ENCODE results near the gene RALGPS1.
"Not testable (repeated sequence)": the region's sequence is repeated elsewhere in the genome, so short reads cannot be mapped to it uniquely, and the experiment has no call there.

RALGPS1 gene

DNA sequence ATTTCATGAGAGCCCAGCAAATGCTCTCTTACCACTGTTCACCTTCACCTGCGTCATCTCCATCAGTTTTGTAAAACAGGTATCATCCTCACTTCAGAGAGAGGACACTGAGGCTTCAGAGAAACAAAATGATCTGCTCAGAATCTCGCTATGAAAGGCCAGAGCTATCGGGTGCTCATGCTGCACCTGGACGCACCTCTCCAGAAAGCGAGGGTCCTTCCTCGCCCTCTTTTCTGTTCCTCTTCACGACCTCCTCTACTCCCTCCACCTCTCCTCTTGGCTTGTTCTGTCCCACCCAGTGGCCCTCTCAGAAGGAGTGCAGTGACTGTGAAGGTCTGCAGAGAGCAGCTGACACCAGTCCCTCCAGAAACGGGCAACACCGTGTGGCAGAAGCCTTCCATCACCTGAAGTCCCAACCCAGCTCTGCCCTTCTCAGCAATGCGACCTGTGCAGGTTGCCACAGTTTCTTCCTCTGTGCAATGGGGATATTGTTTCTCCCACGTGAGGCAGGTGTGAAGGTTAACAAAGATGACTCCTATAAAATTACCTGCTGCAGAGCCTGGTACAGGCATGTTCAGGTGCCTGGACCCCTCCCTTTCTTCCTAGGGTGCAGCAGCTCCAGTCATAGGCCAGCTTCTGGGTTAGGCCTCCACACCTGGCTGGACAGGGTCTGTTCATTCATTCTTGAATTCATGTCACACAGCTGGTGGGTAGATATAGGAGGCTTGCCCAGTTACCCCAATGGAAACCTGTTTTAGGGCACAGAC, 253.2 kb downstream of the RALGPS1 start:
- in situ Hi-C loops (cut with MboI; ENCODE audit: low sequenced_read_pairs): no loop called here

DNA sequence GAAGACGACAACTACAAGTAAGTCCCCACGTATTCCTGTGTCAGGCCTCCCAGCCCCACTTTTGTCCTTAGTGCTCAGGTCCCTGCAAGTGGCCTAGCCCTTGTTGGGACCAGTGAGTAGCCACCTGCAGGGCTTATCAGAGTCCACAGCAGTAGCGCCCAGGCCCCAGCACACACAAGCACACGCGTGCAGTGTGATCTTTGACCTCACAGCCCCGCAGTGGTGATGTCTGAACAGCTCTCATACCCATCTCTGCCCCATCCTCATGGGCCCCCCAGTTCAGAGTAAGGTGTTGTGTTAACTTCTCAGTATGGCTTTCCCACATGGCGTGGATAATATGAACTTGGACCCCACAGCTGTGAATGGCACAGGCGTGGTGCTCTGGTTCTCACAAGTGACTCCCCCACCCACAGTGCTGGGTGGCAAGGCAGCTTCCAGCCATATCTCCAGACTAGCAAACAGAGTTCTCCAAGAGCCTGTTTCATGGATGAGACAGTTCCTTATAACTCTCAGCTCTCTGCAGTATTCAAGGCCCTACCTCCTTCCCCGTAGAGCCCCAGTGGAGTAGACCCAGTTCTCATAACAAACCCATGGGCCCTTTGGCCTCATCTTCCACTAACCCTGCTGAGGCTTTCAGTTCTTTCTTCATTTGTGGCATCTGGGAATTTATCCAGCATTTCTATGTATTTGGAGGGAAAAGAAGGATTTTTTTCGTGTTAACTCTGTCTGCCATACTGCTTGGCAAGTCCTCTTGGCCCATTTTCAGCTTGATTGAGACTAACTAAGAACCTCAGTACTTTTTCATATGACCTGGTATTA, 254.4 kb downstream of the RALGPS1 start:
- in situ Hi-C loops (cut with MboI; ENCODE audit: low sequenced_read_pairs): no loop called here

DNA sequence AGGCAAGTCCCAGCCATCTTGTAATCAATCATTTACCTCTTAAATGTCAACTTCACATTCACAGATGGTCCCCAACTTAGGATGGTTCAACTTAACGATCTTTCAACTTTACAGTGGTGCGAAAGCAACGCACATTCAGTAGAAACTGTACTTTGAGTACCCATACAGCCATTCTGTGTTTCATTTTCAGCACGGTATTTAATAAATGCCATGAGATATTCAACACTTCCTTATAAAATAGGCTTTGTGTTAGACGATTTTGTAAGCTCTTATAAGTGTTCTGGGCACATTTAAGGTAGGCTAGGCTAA, 254.9 kb downstream of the RALGPS1 start:
- in situ Hi-C loops (cut with MboI; ENCODE audit: low sequenced_read_pairs): no loop called here

DNA sequence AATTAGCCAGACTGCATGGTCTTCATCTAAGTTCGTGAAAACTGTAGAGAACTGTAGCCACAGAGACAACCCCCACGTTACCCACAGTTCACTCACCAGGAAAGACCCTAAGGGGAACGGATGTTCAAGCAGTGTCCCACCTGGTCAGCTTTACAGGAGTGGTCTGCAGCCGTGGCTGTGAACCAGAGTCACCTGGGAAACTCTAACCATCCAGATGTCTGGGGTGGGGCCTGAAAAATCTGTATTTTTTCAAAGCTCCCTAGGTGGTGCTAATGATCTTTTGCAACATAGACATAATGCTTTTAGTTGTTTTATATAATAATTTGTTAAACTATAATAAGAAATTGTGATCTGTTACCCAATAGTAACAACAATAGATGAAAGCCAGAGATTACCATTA, 255.5 kb downstream of the RALGPS1 start:
- in situ Hi-C loops (cut with MboI; ENCODE audit: low sequenced_read_pairs): no loop called here

DNA sequence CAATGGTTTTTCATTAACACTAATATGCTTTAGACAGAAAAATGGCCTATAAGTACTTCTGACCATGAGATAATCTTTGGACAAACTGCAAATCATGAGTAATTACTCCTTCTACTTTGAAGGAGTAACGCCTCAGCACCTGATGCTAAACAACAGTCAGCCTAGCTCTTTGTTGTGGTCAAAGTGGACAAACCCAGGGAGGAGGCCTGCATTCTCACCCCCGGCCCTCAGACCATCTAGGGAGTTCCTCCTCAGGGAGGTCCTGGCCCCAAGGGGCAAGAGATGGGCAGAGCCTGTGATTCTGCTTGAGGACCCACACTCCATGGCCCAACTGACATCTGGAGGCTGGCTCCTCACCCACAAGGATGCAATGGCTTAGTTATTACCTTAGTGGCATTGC, 256.1 kb downstream of the RALGPS1 start:
- in situ Hi-C loops (cut with MboI; ENCODE audit: low sequenced_read_pairs): no loop called here

DNA sequence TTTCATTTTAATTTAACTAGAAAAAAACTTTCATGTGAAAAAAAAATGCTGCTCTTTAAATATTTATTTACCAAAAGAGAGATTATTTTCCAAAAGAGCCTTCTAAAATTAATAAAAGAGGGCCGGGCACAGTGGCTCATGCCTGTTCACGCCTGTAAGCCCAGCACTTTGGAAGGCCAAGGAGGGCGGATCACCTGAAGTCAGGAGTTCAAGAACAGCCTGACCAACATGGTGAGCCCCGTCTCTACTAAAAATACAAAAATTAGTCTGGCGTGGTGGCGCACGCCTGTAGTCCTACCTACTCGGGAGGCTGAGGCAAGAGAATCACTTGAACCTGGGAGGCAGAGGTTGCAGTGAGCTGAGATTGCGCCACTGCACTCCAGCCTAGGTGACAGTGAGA, 256.8 kb downstream of the RALGPS1 start:
- in situ Hi-C loops (cut with MboI; ENCODE audit: low sequenced_read_pairs): not testable (repeated sequence)

DNA sequence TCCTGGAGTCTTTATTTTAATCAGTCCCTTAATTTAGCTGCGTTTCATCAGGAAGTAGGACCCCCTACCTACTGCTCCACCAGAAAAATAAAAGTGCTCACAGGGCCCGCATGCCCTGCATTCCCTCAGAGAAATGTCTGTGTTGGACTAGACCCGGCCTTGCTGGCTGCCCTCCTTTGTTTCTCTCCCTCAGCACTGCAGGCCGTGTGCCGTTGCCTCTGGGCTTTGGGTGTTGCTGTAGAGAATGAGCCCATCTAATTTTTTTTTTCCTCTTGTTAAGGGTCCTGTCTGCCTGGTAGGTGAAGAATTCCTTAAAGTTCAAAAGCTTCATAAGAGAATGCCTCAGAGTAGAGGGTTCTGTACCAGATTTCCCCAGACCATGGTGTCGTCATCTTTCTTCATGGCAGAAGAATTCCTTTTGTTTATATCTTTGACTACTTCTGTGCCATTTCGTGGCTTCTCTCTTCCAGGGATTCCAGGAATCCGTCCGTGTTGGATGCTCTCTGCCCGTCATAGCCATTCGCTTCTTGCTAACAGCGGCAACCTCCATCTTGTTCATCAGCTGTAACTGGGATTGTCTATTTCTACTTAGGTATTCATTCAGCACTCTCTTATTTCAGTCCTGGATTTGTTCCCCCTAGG, 257.6 kb downstream of the RALGPS1 start:
- in situ Hi-C loops (cut with MboI; ENCODE audit: low sequenced_read_pairs): no loop called here

DNA sequence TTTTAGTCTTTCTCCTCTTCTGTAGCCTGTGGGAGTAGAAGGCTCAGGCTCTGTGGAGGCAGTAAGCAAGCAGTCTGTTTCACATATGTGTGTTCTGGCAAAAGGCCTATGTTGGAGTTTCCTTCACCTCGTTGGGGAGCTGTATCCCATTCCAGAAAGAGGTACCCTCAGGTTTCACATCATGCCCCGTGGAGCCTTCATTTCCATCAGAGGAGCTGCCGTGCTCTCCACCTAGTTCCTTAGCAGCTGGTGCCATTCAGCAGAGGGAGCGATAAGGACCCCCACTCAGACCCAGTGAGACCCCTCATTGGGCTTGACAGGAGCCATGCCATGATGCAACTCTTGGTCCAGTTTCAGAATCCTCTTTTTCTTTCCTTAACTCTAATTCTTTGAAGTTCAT, 258.5 kb downstream of the RALGPS1 start:
- in situ Hi-C loops (cut with MboI; ENCODE audit: low sequenced_read_pairs): no loop called here

DNA sequence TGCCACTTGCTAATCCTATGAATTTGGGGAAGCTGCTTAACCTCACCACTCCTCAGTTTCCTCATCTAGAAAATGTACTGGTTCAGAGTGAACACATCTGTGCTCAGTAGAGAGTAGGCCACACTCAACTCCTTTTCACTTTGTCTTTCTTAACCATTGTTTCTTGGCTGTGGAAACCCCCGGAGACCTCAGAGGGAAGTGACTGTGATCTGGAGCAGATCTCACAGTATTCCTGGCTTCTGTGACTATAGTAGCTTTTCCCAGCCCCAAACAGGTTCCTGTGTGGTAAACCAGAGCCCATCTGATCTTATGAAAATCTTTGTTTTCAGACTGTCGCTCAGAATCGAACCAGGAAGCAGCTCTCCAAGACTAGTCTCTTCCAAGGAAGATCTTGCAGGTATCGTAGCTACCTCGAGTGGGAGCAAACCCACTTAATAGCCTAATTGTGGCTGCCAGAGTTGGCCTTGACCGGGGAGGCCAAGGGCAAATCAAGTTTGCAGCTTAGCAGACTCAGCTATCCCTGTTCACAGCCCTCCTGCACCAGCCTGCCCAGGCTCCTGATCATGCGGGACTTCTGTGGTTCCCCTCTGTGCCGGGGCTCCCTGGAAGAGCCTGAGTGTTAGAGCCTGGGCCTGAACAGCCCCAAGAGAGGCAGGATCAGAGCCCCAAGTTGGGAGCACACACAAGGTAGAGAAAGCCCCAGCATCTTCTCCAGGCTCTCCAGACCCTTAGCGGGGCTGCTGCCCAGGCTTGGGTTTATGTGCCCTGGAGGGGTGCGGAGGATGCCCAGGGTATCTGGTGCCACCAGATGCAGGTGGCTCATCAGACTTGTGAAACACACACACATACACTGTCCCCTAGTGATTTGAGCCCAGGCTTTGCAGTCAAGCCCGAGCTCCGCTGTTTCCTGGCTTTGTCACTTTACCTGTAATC, 260.1 kb downstream of the RALGPS1 start:
- in situ Hi-C loops (cut with MboI; ENCODE audit: low sequenced_read_pairs): no loop called here

DNA sequence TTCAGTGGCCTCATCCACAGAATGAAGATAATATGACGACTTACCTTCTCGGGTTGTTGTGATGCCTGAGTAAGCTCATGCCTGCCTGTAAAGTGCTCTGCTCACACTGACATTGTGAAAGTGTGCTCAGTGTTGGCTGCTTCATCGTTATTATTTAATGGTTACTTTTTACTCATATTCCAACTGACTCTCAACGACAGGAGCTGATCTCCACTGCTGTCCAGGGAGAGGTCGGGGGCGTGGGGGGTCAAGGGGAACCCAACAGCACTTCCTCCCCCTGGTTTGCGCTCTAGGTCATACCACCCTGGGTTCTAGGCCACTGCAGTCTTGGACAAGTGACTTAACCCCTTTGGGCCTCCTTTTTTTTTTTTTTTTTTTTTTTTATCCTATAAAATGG, 260.7 kb downstream of the RALGPS1 start:
- in situ Hi-C loops (cut with MboI; ENCODE audit: low sequenced_read_pairs): no loop called here

DNA sequence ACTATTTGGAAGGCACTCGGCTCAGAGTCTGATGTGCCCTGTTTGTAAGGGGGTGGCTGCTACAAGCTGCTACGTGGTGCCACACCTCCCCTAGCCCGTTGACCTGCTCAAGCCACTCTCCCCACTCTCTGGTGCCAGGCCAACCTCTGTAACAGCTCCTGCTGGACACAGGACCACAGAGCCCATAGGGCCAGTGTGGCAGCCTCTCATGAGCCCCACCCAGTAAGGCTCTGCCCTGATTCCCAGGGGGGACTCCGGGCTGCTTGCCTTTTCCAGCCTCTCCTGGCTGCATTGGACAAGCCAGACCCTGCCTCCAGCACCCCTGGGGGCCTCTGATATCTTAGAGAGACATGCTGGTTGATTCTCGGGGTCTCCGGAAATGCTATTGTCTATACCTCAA, 261.2 kb downstream of the RALGPS1 start:
- in situ Hi-C loops (cut with MboI; ENCODE audit: low sequenced_read_pairs): no loop called here

DNA sequence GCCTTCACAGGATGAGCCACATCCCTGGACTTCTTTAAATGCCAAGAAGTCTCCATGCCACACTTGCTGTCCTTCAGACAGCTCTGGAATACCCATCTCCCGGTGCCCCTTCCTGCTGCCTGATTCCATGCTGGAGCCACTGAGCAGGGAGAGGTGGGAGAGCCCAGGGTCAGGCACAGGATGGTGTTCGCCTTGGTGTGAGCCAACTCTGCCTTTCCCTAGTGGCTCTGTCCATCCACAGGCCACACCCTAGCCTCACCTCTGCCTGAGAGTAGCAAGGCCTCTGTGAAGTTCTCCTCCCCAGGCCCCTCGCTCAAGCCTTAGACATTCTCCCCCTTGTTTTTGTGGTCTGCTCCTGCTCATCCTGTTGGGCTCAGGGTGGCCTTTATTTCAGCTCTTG, 262.0 kb downstream of the RALGPS1 start:
- in situ Hi-C loops (cut with MboI; ENCODE audit: low sequenced_read_pairs): no loop called here

DNA sequence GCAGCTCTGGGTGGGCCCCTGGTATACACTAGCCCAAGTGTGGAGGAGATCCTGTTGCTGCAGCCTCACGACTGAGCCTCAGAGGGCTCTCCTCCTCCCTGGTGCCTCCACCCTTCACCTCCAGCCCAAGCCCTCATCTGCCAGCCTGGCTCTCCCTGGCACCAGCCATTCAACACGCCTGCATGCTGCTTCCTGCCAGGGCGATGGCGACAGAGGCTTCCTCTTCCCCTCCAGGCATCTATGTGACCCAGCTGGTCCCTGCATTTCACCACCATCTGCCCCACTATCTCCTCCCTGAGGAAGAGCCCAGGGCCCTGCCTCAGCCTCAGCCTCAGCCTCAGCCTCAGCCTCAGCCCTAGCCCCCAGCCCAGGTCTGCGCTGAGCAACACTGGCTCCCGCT, 262.6 kb downstream of the RALGPS1 start:
- in situ Hi-C loops (cut with MboI; ENCODE audit: low sequenced_read_pairs): no loop called here

DNA sequence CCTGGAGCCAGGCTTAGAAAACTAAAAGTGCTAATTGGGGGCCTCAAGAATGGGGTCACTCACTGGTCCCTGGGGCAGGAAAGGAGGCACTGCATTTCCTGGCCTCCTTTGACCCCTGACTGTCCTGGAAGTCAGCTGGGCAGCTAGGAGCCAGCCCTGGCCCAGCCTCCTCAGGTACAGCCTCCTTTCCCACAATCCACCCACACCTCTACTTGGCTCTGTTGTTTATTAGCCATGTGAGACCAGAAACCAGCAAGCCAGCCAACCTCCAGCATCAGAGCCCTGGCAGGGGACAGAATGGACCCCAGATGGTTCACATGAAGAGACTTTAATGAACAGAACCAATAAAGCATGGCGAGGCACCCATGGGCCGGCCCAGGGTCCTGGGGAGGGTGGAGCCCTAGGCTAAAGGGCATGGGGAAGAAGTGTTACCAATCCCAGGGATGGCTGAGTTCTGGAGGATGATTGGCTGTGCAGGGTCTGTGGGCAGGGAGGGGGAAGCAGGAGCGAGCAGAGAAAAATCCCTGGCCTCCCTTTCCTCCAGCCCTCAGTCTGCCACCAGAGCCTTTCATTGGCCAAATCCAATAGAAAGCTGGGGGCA, 263.2 kb downstream of the RALGPS1 start:
- in situ Hi-C loops (cut with MboI; ENCODE audit: low sequenced_read_pairs): no loop called here

DNA sequence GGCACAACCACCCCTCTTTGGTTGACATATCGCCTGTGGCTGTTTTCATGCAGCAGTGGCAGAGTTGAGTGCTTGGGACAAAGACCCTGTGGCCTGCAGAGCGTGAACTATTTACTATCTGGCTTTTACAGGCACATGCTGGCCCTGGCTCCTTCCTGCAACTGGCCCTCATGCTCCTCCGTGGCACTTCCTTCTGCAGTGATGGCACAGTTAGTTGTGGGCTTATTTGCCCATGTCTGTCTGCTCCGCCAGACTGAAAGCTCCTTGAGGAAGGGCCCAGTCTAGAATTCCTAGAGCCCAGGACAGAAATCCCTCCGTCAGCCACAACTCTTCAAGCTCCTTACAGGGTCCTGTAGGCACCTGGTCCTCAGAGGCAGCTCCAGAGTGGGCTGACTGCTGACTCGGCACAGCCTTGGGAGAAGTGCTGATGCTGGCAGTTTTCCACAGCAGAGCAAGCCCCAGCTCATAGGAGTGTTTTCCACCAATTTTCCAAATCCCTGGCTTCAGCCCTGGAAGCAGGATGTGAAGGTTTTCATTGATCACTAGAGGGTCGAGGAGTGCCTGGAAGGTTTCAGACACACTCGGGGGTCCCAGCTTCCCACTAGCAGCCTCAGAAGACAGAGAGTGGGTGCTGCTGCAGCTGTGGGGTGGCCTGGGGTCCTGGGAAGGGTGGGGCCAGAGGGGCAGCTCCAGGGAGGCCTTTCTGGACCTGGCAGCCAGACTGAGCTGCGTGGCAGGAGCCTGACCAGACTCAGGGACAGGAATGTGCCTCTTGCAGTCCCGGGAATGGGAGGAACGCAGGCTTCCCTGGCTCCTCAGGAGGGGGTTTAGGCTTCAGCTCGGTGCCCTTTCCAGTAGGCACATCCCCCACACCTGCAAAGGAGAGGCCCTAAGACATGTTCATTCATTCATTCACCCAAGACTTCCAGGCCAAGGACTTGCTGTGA, 264.4 kb downstream of the RALGPS1 start:
- in situ Hi-C loops (cut with MboI; ENCODE audit: low sequenced_read_pairs): no loop called here

DNA sequence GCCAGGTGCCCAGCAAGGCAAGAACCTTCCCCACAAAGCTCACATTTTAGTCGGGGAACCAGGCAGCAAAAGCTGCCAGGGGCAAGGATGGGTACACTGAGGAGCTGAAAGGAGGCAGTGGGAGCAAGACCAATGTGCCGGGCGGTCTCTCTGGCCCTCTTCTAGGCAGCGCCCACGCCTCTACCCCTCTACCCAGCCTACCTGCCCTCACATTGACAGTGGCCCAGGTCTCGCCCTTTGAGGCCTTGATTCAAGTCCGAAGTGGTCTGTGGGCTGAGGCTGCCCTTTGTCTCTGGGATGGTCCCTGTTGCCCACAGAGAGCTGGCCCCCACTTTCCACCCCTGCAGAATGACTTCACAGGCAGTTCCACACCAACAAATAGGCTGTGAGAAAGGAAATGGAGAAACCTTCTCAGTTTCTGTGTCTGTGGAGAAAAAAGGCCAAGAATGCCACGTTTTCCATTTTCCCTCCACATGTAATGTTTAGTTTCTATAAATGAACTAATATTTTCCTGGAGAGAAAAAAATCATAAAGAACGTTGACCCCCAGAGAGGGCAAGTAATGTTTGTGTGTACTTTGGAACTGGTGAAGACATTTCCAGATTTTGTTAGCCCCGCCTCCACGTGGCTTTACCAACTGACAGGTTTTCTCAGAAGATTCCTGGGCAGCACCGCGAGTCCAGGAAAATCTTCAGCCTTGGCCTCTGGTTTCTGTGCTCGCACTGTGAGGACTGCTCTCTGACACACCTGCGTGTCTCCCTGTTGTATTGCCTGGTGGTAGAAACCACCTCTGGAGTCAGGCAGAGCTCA, 265.3 kb downstream of the RALGPS1 start:
- in situ Hi-C loops (cut with MboI; ENCODE audit: low sequenced_read_pairs): no loop called here

DNA sequence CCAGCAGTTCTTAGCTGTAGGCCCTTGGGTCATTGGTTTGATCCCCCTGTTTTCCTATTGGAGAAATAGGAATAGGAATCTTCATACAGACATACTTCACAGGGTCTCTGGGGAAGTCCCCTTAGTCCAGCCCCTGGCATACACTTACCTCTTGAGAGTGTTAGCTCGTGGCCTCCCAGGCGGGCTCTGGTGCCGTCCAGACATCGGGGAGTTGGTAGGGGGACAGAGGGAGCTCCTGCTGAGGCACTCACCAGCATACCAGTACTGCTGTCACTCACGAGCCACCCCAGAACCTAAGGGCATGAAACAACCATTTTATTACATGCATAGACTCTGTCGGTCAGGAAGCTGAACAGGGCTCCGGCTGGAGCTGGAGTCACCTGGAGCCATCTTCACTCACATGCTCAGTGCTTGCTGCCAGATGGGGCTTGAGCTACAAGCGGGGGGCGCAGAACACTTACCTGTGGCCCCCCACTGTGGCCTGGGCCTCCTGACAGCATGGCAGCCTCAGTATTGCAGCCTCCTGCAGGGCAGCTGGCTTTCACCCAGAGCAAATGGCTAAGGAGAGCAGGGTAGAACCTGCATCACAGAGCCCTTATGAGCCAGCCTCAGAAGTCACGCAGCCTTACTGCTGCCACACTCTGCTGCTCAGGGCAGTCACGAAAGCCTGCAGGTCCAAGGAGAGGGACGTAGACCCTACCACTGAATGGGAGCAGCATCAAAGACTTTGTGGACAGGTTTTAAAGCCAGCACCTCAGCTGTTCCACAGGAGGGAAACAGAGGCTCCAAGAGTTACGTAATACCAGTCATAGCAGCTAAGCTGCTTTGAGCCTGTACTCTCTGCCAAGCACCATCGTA, 266.1 kb downstream of the RALGPS1 start:
- in situ Hi-C loops (cut with MboI; ENCODE audit: low sequenced_read_pairs): no loop called here

DNA sequence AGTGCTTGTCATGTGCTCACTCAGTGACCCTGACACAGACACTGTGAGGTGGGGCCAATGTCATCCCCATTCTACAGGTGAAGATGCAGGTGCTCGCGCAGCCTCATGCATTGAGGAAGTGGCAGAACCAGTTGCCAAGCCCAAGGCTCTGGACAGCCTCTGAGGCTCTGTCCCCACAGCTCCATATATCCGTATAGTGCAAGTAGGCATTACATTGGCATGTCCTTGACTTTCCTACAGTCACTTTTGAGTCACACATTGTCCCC, 266.7 kb downstream of the RALGPS1 start:
- in situ Hi-C loops (cut with MboI; ENCODE audit: low sequenced_read_pairs): no loop called here

All from HL-60/S4 (cell line).